BLaER1 treated with 17β-estradiol and CSF1 and Interleukin-3, amounts not matched to agents 10 nM and 100 nM (cell line): ENCODE results near the gene SH3GLB1.

Source experiments
- H3K27ac ChIP-seq, 11 experiments: shearing (Covaris generic); formaldehyde crosslinking; 2 replicates each; pipeline ENCODE4 v1.8.1; 2022
- H3K27me3 ChIP-seq, 11 experiments: shearing (Covaris generic); formaldehyde crosslinking; 2 replicates each; pipeline ENCODE4 v1.8.1; 2022
- H3K36me3 ChIP-seq, 11 experiments: shearing (Covaris generic); formaldehyde crosslinking; 2 replicates each; pipeline ENCODE4 v1.8.1; 2022
- H3K4me1 ChIP-seq, 10 experiments: shearing (Covaris generic); formaldehyde crosslinking; 2 replicates each; pipeline ENCODE4 v1.8.1; 2022
- H3K4me2 ChIP-seq, 11 experiments: shearing (Covaris generic); formaldehyde crosslinking; 2 replicates each; pipeline ENCODE4 v1.8.1; 2022
- H3K4me3 ChIP-seq, 10 experiments: shearing (Covaris generic); formaldehyde crosslinking; 2 replicates each; pipeline ENCODE4 v1.8.1; 2022
- H3K9ac ChIP-seq, 11 experiments: shearing (Covaris generic); formaldehyde crosslinking; 2 replicates each; pipeline ENCODE4 v1.8.1; 2022
- H3K9me3 ChIP-seq, 11 experiments: shearing (Covaris generic); formaldehyde crosslinking; replicated peaks in 1 of 11; 2 replicates each; pipeline ENCODE4 v1.8.1; 2022
- H4K20me1 ChIP-seq, 11 experiments: shearing (Covaris generic); formaldehyde crosslinking; 2 replicates each; pipeline ENCODE4 v1.8.1; 2022
- Cebpa-rat ChIP-seq, 11 experiments: shearing (Covaris generic); IDR thresholded peaks; 2 replicates each; pipeline ENCODE4 v1.8.1; 2022

The SH3GLB1 gene

DNA sequence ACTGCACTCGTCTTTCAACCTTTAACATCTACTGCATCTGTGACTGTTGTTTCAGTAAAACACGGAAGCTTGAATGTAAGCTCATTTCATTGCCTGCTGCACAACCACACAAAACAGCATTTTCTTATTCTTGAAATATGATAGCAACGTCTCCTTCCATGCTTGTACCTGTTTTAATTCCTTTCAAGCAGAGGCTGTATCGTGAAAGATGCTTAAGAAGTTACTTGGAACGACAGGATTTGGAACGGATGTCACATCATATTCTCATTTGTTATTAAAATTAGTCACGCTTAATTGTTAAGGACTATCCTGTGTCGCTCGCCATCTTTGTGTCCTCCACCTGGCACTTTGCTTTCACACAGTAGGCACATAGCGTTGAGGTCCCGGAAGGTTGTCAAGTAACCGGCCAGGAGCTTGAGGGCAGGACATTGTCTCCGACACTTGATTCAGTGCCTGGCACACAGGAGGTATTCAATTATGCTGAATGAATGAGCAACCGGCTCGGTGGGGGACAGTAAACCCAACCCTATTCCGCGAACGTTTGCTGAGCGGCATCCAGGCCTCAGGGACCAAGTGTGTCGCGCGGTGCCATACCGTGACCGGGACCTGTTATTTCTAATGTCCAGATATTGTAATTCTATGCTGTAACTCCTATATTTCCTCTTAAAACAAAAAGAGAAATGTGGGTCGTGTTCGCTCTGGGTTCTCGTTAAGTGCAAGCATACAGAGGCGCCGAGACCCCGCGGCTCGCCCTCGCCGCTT lies 499 bp upstream of the SH3GLB1 start:
- peak overlapping the region; percentile 69 to 96 (median 84) for H3K4me2 ChIP-seq
- H3K9me3 ChIP-seq = no peaks in the 10 kb centered on the region
- TF ChIP-seq Cebpa-rat (IDR thresholded peaks at IDR 0.05) = no peak
- peaks cover 0 to 21% (median 15%) of the 10 kb centered on the region in 11 experiments; a peak in 14 of 22 replicates for H3K36me3 ChIP-seq
- H3K9ac ChIP-seq = peak overlapping the region; percentile 94 to 98 (median 97)
- H3K27me3 ChIP-seq = no peaks in the 10 kb centered on the region
- H4K20me1 ChIP-seq = peaks cover 14 to 40% (median 33%) of the 10 kb centered on the region in 11 experiments; a peak in 20 of 22 replicates
- H3K4me3 ChIP-seq = peak overlapping the region; percentile 81 to 94 (median 90)
- H3K27ac ChIP-seq = peak overlapping the region; percentile 95 to 98 (median 96)
- peaks cover 25 to 46% (median 33%) of the 10 kb centered on the region in 10 experiments for H3K4me1 ChIP-seq

DNA sequence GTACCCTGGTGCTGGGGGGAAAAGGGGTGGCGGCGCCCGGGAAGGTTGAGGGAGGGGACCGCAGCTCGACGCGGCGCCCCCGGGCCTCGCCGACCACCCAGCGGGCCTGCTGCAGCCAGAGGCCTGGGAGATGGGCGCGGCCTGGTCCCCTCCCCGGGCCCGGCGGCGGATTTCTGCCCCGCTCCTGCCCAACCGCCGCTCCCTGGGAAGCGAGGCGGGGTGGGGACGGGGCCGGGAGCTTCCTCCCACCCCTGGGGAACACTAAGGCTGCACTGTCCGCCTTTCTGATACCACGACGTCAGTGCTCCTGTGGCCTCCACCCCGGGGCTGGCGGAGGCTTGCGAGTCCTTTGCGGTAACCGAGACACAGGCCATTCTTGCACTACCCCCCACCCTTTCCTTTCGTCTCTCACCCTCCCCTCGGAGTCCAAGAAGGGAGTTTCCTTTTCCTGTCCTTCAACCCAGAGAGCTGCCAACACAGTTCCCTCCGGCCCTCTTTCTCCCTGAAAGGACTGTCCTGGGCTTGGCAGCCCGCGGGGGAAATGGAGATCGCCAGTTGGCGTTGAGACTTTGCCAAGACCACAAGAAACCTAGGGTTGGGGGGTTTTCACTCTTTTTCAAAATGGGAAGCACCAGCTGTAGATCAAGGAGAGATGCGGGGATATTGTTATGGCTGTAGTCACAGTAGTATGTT lies 742 bp downstream of the SH3GLB1 start:
- H3K9ac ChIP-seq = peak overlapping the region; percentile 94 to 98 (median 97)
- H3K27ac ChIP-seq = peak overlapping the region; percentile 95 to 98 (median 96)
- TF ChIP-seq Cebpa-rat (IDR thresholded peaks at IDR 0.05) = no peak
- no peaks in the 10 kb centered on the region for H3K9me3 ChIP-seq
- H3K36me3 ChIP-seq = peaks cover 6 to 33% (median 25%) of the 10 kb centered on the region in 11 experiments; a peak in 17 of 22 replicates
- H4K20me1 ChIP-seq = peaks cover 25 to 52% (median 45%) of the 10 kb centered on the region in 11 experiments; a peak in 21 of 22 replicates
- H3K27me3 ChIP-seq = no peaks in the 10 kb centered on the region
- H3K4me2 ChIP-seq = peak overlapping the region; percentile 82 to 100 (median 91); a peak in 21 of 22 replicates
- peak overlapping the region; percentile 81 to 94 (median 90) for H3K4me3 ChIP-seq
- H3K4me1 ChIP-seq = peaks cover 25 to 59% (median 33%) of the 10 kb centered on the region in 10 experiments

DNA sequence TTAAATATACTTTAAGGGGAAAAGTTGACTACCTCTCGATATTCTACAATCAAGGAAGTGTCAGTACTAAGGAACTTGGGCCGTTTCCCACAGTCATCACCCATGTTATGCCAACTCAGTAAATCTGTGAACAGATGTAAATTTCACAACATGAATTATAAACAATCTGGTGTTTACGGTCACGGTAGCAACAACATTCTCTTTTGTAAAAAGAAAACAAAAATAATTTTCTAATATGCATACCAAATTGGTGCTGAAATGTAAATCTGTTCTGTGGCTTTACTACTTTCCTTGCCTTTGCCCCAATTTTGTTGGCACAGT lies 1.2 kb downstream of the SH3GLB1 start:
- TF ChIP-seq Cebpa-rat (IDR thresholded peaks at IDR 0.05) = no peak
- H3K36me3 ChIP-seq = peaks cover 11 to 38% (median 30%) of the 10 kb centered on the region in 11 experiments; a peak in 17 of 22 replicates
- H3K9me3 ChIP-seq = no peaks in the 10 kb centered on the region
- no peaks in the 10 kb centered on the region for H3K27me3 ChIP-seq
- H3K9ac ChIP-seq = peak overlapping the region; percentile 94 to 98 (median 97)
- H3K4me3 ChIP-seq = peak overlapping the region; percentile 81 to 94 (median 90)
- peaks cover 30 to 57% (median 50%) of the 10 kb centered on the region in 11 experiments; a peak in 21 of 22 replicates for H4K20me1 ChIP-seq
- H3K4me1 ChIP-seq = peaks cover 25 to 64% (median 33%) of the 10 kb centered on the region in 10 experiments
- H3K27ac ChIP-seq = peak overlapping the region; percentile 95 to 98 (median 96)
- H3K4me2 ChIP-seq = peak overlapping the region; percentile 82 to 100 (median 91)

DNA sequence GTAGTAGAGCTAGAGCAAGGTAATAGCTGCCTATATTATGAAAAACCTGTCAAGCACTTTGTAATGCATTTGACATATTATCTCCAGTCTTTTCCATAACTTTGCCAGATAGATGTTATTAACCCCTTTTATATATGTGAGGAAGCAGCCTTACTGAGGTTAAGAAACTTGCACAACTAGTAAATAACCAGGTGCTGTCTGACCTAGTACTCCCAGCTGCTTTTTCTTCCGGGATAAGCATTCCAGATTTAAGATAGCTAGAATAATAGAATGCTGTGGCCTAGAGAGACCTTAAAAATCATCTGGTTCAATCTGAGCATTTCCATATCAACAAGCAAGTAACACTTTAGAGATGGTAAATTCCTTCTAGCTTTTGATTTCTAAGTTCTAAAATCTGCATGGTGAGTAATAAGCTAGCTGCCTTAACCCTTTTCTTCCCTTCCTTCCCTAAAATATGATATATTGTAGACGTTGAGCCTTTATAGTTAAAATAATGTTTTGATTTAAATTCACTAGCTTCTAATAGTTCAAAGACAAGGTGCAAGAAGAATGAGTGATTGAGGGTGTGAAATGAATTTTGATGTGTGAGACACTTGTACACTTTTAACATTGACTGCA lies 1.8 kb downstream of the SH3GLB1 start:
- peak overlapping the region; percentile 94 to 98 (median 97) for H3K9ac ChIP-seq
- H3K9me3 ChIP-seq = no peaks in the 10 kb centered on the region
- H4K20me1 ChIP-seq = peaks cover 35 to 62% (median 55%) of the 10 kb centered on the region in 11 experiments; a peak in 21 of 22 replicates
- peaks cover 25 to 66% (median 33%) of the 10 kb centered on the region in 10 experiments for H3K4me1 ChIP-seq
- no peaks in the 10 kb centered on the region for H3K27me3 ChIP-seq
- peaks cover 14 to 43% (median 32%) of the 10 kb centered on the region in 11 experiments; a peak in 18 of 22 replicates for H3K36me3 ChIP-seq
- peak overlapping the region; percentile 81 to 94 (median 90) for H3K4me3 ChIP-seq
- H3K4me2 ChIP-seq = peak overlapping the region; percentile 82 to 100 (median 91)
- no peak for TF ChIP-seq Cebpa-rat (IDR thresholded peaks at IDR 0.05)
- H3K27ac ChIP-seq = peak overlapping the region; percentile 95 to 98 (median 96)

DNA sequence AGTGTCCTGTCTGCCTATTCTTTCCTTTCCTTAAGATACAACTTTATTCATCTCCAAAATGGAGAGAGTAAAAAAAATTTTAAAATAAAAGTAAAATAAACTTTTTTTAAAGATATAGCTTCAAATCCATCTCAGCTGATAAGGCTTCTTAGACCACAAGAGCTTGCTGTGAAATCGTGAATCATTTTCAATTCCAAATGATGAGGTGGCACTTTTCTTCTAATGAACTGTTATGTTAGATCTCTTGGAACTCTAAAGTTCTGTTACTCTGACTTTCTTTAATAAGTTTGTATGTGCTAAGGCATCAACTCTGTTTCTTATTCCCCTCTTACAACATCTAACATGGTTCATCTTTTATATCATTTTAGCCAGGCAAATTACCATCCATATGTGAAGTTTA lies 4.5 kb downstream of the SH3GLB1 start:
- peaks cover 20 to 61% (median 47%) of the 10 kb centered on the region in 11 experiments; a peak in 19 of 22 replicates for H3K36me3 ChIP-seq
- no peak for TF ChIP-seq Cebpa-rat (IDR thresholded peaks at IDR 0.05)
- no peaks in the 10 kb centered on the region for H3K27me3 ChIP-seq
- peaks cover 12 to 69% (median 24%) of the 10 kb centered on the region in 10 experiments for H3K4me1 ChIP-seq
- peak overlapping the region in 3 of 11 experiments; percentile 28 to 96 (median 51); a peak in 4 of 22 replicates for H3K9ac ChIP-seq
- H3K4me2 ChIP-seq = peak overlapping the region in 4 of 11 experiments; percentile 89 to 100 (median 92); a peak in 7 of 22 replicates
- H3K27ac ChIP-seq = peak overlapping the region in 1 of 11 experiments; percentile 25; a peak in 3 of 22 replicates
- peaks cover 58 to 90% (median 83%) of the 10 kb centered on the region in 11 experiments for H4K20me1 ChIP-seq
- no peaks in the 10 kb centered on the region for H3K9me3 ChIP-seq
- H3K4me3 ChIP-seq = peak overlapping the region in 3 of 10 experiments; percentile 81 to 91 (median 87); a peak in 4 of 20 replicates

DNA sequence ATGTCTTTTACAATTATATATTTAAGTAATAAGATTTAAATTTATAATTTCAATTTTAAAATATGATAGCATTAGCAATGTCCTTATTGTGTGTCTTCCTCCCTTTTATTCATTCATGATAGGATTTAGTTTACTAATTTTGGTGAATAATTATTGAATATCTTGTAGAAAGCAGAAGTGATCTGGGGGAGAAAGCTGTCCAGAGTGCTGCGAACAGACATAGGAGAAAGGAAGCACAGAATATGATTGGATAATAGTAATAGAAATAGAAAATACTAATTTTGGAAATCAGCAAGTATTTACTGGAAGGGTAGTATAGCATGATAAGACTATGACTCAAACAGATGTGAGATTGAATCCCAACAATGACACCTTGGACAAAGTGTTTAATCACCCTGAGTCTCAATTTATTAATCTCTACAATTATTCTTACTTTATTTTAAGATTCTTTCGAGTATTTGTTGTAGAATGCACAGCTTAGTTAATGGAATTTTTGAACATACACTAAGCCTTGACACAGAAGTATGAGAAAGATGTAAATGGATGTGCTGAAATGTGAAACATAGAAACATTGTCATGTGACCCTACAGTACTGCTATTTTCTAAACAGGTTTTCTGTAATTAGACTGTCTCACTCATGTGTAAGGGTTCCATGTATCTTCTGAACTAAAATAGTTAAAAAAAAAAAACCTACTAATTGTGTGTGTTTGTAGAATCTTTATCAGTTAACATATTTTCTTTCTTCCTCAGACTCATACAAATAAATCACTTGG lies 7.9 kb downstream of the SH3GLB1 start:
- Histone ChIP-seq H3K4me2 (peak overlapping the region in 3 of 11 experiments; percentile 8 to 75 (median 49); a peak in 5 of 22 replicates), H3K27me3 (no peaks in the 10 kb centered on the region), H3K9me3 (no peaks in the 10 kb centered on the region), H3K27ac (no peak overlapping the region), H3K4me1 (peaks cover 4 to 98% (median 11%) of the 10 kb centered on the region in 10 experiments; a peak in 19 of 20 replicates), H3K4me3 (no peak overlapping the region), H3K36me3 (peaks cover 35 to 87% (median 65%) of the 10 kb centered on the region in 11 experiments), H3K9ac (no peak overlapping the region), H4K20me1 (peaks cover 78 to 100% (median 100%) of the 10 kb centered on the region in 11 experiments)
- TF ChIP-seq Cebpa-rat (IDR thresholded peaks at IDR 0.05) = no peak

DNA sequence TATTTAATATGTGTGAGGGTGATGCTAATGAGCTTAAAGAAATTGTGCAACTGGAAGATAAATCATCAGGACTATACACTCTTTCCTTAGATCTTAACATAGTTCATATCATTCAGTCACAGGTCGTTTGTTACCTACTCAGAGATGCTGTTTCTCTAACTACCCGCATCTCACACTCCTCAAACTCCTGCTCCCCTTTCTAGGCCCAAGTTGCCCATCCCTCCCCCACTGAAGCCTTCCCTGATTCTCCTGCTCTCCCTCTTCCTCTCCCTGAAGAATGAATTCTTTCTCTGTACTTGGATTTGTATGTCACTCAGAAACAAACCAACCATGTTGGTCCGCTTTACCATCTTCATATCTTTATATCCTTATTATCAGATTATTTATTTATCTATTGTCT lies 9.1 kb downstream of the SH3GLB1 start:
- H3K36me3 ChIP-seq = peaks cover 38 to 87% (median 66%) of the 10 kb centered on the region in 11 experiments
- peak overlapping the region in 3 of 11 experiments; percentile 29 to 75 (median 49); a peak in 6 of 22 replicates for H3K4me2 ChIP-seq
- peaks cover 87 to 100% (median 100%) of the 10 kb centered on the region in 11 experiments for H4K20me1 ChIP-seq
- no peak overlapping the region for H3K9ac ChIP-seq
- H3K4me1 ChIP-seq = peaks cover 0 to 96% (median 6%) of the 10 kb centered on the region in 10 experiments; a peak in 9 of 20 replicates
- no peak for TF ChIP-seq Cebpa-rat (IDR thresholded peaks at IDR 0.05)
- no peak overlapping the region for H3K4me3 ChIP-seq
- no peaks in the 10 kb centered on the region for H3K9me3 ChIP-seq
- no peak overlapping the region for H3K27ac ChIP-seq
- no peaks in the 10 kb centered on the region for H3K27me3 ChIP-seq
